Measurements from ENCODE around the gene UACA.

GRCh38 chr15:70690021-70690420 is 73.3 kb downstream of the UACA start:
- TF ChIP-seq TAF1 (IDR thresholded peaks at IDR 0.05; ENCODE audit: borderline replicate concordance, low read depth, low read length) = no peak
- no peak for TF ChIP-seq POLR2A (IDR thresholded peaks at IDR 0.05; ENCODE audit: low read depth, low read length)
